Vagina (tissue), 2 donors: ENCODE results near the gene SSTR5.

Experiments used
- CTCF ChIP-seq, 3 experiments: fragments of 450-650 bp in 2 of 3; fragments of 200-600 bp in 1 of 3; sonication (generic) in 1 of 3; IDR thresholded peaks; one replicate each; pipeline ENCODE4 v1.5.1; 2017 to 2019; ENCODE audit warnings: antibody characterized with exemption in 3 of 3, mild to moderate bottlenecking in 2 of 3, moderate library complexity in 2 of 3
- POLR2AphosphoS5 ChIP-seq, 2 donors: sonication (generic); formaldehyde crosslinking; IDR thresholded peaks; one replicate each; pipeline ENCODE4 v1.9.0; 2017; ENCODE audit warnings: antibody characterized with exemption in 2 of 2, mild to moderate bottlenecking in 2 of 2, low read depth in 1 of 2; ENCODE audit not compliant: insufficient read depth in 1 of 2

- TF ChIP-seq CTCF (IDR thresholded peaks at IDR 0.05) (no peak), POLR2AphosphoS5 (IDR thresholded peaks at IDR 0.05; ENCODE audit: insufficient read depth in 1 of 2, low read depth in 1 of 2) (no peak)
Observed at GRCh38 chr16:1036166-1036565, 36.4 kb upstream of the SSTR5 start.
